22Rv1 (cell line): ENCODE data around the gene SERPIND1.

Source experiments
- H3K27ac ChIP-seq: fragments of 450-650 bp; 2 replicates; pipeline ENCODE4 v1.5.1; 2017
- ZFX ChIP-seq: fragments of 450-650 bp; IDR thresholded peaks from 2 replicates; pipeline ENCODE4 v1.6.1; 2017; ENCODE audit warnings: antibody characterized with exemption, borderline replicate concordance
- TF ChIP-seq, protein P1 (sequence below): fragments of 450-650 bp; IDR thresholded peaks from 2 replicates; pipeline ENCODE4 v1.5.1; 2017; ENCODE audit warnings: mild to moderate bottlenecking

The SERPIND1 gene

DNA sequence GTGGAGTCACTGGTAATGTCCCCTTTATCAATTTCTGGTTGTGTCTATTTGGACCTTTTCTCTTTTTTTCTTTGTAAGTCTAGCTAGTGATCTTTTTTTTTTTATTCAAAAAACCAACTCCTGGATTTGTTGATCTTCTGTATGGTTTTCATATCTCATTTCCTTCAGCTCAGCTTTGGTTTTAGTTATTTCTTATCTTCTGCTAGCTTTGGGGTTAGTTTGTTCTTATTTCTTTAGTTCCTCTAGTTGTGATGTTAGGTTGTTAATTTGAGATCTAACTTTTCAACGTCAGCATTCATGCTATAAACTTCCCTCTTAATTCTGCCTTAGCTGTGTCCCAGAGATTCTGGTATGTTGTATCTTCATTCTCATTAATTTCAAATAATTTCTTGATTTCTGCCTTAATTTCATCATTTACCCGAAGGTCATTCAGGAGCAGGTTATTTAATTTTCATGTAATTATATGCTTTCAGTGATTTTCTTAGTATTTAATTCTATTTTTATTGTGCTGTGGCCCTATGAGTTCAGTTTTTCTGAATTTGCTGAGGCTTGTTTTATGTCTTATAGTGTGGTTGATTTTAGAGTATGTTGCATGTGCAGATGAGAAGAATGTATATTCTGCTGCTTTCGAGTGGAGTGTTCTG, 55.7 kb downstream of the SERPIND1 start:
- no peak overlapping the region for H3K27ac ChIP-seq
- TF ChIP-seq, protein P1, sequence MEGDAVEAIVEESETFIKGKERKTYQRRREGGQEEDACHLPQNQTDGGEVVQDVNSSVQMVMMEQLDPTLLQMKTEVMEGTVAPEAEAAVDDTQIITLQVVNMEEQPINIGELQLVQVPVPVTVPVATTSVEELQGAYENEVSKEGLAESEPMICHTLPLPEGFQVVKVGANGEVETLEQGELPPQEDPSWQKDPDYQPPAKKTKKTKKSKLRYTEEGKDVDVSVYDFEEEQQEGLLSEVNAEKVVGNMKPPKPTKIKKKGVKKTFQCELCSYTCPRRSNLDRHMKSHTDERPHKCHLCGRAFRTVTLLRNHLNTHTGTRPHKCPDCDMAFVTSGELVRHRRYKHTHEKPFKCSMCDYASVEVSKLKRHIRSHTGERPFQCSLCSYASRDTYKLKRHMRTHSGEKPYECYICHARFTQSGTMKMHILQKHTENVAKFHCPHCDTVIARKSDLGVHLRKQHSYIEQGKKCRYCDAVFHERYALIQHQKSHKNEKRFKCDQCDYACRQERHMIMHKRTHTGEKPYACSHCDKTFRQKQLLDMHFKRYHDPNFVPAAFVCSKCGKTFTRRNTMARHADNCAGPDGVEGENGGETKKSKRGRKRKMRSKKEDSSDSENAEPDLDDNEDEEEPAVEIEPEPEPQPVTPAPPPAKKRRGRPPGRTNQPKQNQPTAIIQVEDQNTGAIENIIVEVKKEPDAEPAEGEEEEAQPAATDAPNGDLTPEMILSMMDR: no peak
- TF ChIP-seq ZFX: no peak

DNA sequence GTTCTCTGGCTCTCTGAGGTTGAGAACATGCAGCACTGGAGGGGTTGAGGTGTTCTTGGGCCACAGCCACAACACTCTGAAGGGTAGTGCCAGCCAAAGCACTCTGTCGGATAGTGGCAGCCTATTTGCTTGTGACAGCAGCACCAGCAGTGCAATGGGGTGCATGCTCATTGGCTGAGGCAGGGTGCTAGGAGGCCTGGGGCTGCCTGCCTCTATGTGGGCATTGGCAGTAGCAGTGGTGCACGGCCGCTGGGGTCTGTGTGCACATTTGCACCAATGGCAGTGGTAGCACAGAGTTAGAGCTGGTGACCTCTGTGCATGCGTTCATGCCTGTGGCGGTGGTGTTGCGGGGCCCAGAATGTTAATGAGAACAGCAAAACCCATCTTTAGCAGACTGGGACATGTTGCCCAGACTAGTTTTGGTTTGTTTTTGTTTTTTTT, 59.3 kb downstream of the SERPIND1 start:
- no peak overlapping the region for H3K27ac ChIP-seq
- TF ChIP-seq ZFX: no peak
- TF ChIP-seq, protein P1: no peak

DNA sequence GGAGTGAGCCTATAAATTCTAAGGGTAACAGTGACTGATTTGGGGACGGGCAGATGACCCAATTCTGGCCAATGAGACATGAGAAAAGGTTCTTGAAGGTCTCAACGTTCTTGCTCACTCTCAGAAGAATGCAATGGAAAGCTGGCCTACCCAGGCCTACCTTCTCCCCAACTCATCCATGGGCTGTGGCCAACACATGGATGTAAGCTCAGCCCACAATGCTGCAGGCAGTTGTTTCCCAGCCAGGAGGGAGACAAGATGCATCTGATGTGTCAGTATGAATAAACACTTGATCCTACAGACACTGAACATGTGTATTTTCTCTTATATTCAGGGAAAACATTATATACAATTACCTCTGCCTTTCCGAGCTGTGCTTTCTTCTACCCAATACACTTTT, 60.3 kb downstream of the SERPIND1 start:
- no peak for TF ChIP-seq ZFX
- TF ChIP-seq, protein P1: no peak
- H3K27ac ChIP-seq: no peak overlapping the region

DNA sequence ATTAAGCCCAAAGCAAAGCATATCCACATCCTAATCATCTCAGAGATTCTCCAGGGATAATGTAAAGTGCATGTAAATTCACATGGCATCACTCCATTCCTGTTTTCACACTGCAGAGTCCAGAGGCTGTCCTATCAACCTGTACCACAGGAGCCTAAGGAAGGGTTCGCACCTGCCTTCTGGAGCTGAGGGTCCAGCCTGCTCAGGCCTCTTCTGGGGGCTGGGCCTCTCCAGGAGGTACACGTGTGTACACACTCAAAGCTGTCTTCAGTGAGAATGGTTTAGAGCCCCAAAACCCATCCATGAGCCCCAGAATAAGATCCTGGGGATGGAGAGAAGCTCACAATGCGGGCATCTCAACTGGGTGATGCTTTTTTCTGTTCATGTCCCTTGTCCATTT, 60.8 kb downstream of the SERPIND1 start:
- H3K27ac ChIP-seq: no peak overlapping the region
- no peak for TF ChIP-seq ZFX
- TF ChIP-seq, protein P1: no peak
